Activated CD8-positive, alpha-beta memory T cell treated with anti-CD3 and anti-CD28 coated beads for 4 hours (primary cell): ENCODE measurements around the gene F3.

ENCODE experiments used
- DNase-seq, 2 donors: peaks; one replicate each; pipeline ENCODE4 v3.0.0-alpha.2; 2020; ENCODE audit warnings: low read depth in 2 of 2

Gene F3

GRCh38 chr1:94552071-94552586 lies 10.6 kb upstream of the F3 start:
- DNase-seq = no peak

- DNase-seq = no peak
Observed at GRCh38 chr1:94551449-94551848, 9.9 kb upstream of the F3 start.

GRCh38 chr1:94550800-94551241 lies 9.3 kb upstream of the F3 start:
- DNase-seq = no peak

GRCh38 chr1:94550396-94550795 lies 8.8 kb upstream of the F3 start:
- DNase-seq = no peak

- DNase-seq = no peak
Observed at GRCh38 chr1:94549706-94550105, 8.1 kb upstream of the F3 start.

- DNase-seq = no peak
Observed at GRCh38 chr1:94544706-94545490, 3.3 kb upstream of the F3 start.

- DNase-seq = no peak
Observed at GRCh38 chr1:94543893-94544635, 2.5 kb upstream of the F3 start.

GRCh38 chr1:94543001-94543400 lies 1.4 kb upstream of the F3 start:
- DNase-seq = no peak

GRCh38 chr1:94542088-94542870 lies 720 bp upstream of the F3 start:
- DNase-seq = no peak

GRCh38 chr1:94540440-94541245 lies 916 bp downstream of the F3 start:
- DNase-seq = no peak

GRCh38 chr1:94539496-94539895 lies 2.1 kb downstream of the F3 start:
- DNase-seq = no peak

- DNase-seq = no peak
Observed at GRCh38 chr1:94538243-94538827, 3.2 kb downstream of the F3 start.

GRCh38 chr1:94537254-94537653 lies 4.3 kb downstream of the F3 start:
- no peak for DNase-seq

- no peak for DNase-seq
Observed at GRCh38 chr1:94535879-94536278, 5.7 kb downstream of the F3 start.

GRCh38 chr1:94535095-94535494 lies 6.5 kb downstream of the F3 start:
- no peak for DNase-seq

- DNase-seq = no peak
Observed at GRCh38 chr1:94532077-94532476, 9.5 kb downstream of the F3 start.

GRCh38 chr1:94531664-94532063 lies 9.9 kb downstream of the F3 start:
- no peak for DNase-seq

- no peak for DNase-seq
Observed at GRCh38 chr1:94530373-94530878, 11.1 kb downstream of the F3 start.

GRCh38 chr1:94529416-94529815 lies 12.1 kb downstream of the F3 start:
- no peak for DNase-seq

- no peak for DNase-seq
Observed at GRCh38 chr1:94528826-94529225, 12.7 kb downstream of the F3 start.

GRCh38 chr1:94528299-94528698 lies 13.3 kb downstream of the F3 start:
- DNase-seq = no peak
